Caki2 (cell line): ENCODE data around the gene LRRC63. TPM values are rescaled to one million over a fixed set of nuclear protein-coding genes. Genes with fewer than 3 reads are reported as not detected.

Source experiments
- DNase-seq: peaks from one replicate; pipeline ENCODE4 v3.0.0-alpha.2; 2015; ENCODE audit warnings: low read depth
- in situ Hi-C: cut with HindIII; loops from 2 replicates; pipeline ENCODE4 v1.10.0; 2016; ENCODE audit warnings: low sequenced_read_pairs, low pct_unique_long_range_greater_than_20kb, mixed read lengths
- total RNA-seq: library from RNA; depleted of rRNA; stranded (reverse); fragments of >200 nt; shearing (Covaris generic); gene quantifications from 2 replicates; pipeline ENCODE4 v1.2.3, GENCODE V29; 2014; ENCODE audit warnings: low replicate concordance

Gene LRRC63
- total RNA-seq, 1 experiment from 2014 or later: not detected

DNA sequence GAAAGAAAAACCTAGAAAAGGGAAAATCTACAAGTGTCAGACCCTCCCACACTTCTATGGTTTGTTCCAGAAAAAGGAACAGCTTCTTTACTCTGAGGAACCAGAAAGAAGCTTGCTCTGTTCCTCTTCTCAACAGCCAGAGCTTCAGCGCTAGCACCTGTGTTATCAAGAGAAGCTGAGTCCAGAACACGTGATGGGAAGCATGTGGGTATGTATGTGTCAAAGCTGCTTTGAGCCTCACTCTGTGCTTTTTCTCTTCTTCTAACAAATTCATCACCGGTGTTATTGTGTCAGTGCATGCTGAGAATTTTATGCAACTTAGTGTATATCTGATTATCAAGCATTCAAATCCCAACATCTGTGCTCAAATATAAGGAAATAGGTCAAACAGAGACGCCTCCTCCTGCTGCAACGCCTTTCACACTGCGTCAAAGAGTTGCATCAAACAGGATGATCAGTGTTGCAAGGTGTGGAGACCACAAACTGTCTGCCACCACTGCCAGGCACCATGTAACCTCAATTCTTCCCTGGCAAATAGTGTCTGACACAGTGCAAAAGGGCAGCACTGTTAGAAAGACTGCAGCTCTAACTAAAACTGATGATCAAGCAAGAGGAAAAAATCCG, 83.9 kb downstream of the LRRC63 start:
- in situ Hi-C loops: no loop called here
- no peak for DNase-seq

DNA sequence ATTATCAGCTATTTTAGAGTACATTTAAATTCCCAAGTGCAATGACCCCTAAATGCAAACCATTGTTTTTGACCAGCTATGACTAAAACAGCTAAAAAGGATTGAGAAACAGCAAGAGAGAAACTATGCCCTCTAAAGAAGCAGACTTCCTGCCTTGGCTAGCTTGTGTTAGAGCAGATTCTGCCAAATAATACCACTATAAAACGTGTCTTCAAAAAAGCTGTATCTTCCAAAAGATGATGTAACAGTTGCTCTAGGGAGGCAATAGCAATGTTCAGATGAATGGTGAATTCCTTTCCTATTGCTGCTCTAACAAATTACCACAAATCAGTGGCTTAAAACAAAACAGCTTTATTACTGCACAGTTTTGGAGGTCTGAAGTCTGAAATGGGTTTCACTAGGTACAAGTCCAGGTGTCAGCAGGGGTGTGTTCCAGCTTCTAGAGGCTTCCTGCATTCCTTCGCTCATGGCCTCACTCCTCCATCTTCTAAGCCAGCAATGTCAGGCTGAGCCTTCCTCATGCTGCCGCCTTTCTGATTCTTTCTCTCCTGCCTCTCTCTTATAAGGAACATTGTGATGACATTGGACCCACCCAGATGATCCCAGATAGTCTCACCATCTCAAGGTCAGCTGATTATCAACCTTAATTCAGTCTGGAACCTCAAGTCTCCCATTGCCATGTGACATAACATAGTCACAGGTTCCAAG, 84.5 kb downstream of the LRRC63 start:
- no peak for DNase-seq
- in situ Hi-C loops: no loop called here

DNA sequence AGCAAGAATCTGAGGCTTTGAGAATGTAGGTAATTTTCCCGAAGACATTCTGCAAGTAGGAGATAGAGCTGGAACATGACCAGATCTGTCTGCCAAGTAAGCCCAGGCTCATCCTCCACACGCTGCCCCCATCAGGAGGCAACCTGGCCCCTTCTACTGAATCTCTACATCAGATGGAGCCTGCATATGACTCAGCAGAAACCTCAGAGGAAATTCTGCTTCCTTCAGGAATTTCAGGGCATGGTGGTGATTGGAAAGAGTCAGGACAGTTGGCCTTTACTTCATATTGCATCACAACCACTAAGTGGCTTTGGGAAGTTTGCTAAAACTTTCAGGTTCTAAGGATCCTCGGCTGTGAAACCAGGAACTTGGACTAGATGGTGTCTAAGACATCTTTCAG, 85.2 kb downstream of the LRRC63 start:
- DNase-seq: peak; percentile 5
- in situ Hi-C loops: no loop called here

DNA sequence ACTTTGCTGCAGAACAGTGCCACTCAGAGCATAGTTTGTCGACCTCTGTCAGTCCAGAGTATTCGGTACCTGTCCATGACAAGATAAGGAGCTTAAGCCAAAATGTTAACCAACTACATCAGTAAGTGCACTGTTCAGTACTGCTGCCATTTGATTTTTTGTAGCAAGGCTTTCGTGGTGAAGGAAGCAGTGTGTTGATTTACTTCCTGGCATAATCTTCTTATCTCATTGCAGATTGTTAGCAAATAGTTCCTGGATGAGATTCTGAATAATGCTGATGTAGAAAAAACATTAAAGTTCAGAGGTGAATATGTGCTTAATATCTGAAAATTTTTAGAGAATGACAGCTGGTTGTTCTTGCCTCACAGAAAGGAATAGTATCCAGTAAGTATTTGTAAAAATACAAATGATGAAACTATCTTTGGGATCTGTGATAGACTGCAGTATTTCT, 85.7 kb downstream of the LRRC63 start:
- no peak for DNase-seq
- in situ Hi-C loops: no loop called here

DNA sequence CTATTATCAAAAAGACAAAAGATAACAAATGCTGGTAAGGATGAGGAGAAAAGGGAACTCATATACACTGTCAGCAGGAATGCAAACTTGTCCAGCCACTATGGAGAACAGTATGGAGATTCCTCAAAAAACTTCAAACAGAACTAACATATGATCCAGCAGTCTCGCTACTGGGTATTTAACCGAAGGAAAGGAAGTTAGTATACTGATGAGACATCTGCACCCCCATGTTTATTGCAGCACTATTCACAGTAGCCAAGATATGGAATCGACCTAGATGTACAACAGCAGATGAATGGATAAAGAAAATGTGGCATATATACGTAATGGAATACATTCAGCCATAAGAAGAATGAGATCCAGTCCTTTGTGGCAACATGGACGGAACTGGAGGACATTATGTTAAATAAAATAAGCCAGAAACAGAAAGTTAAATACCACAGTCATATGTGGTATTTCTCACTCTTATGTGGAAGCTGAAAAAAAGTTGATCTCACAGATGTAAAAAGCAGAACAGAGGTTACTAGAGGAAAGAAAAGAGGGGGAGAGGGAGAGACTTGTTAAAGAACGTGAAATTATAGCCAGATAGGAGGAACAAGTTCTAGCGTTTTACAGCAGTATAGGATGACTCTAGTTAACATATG, 92.1 kb downstream of the LRRC63 start:
- in situ Hi-C loops: no loop called here

DNA sequence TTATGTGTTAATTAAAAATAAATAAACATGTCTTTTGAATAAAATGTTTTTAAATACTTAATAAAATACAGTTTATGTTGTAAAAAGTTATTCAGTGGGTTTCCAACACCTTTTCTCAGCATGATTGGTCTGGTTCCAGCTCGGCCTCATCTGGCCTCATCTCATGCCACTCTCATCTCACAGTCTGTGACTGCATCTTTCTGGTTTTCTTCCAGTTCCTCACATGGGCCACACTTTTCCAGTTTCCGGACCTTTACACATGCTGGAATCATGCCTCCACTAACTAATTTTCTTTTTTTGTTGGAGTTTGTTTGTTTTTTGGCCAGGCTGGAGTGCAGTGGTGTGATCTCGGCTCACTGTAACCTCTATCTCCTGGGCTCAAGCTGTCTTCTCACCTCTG, 92.8 kb downstream of the LRRC63 start:
- in situ Hi-C loops: no loop called here
- DNase-seq: no peak

More for the DNA sequence above, 92.1 kb downstream of the LRRC63 start:
- no peak for DNase-seq

DNA sequence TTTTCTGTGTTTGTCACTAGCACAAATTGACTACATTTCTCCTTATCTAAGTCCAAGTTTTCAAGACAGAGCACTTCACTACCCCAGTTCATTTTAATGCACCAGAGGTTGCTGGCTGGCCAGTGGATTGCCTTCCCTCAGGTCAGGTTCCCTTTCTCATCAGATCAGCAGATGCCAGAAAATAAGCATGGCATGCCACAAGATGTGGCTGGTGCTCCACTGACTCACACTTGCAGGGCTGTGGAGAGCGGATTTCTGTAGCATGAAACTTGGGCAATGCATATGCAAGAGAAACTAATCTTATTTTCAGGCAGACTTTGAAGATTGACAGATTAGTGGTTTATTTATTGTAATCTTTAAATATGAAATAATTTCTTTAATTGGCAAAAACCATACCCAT, 95.8 kb downstream of the LRRC63 start:
- DNase-seq: no peak
- in situ Hi-C loops: no loop called here

DNA sequence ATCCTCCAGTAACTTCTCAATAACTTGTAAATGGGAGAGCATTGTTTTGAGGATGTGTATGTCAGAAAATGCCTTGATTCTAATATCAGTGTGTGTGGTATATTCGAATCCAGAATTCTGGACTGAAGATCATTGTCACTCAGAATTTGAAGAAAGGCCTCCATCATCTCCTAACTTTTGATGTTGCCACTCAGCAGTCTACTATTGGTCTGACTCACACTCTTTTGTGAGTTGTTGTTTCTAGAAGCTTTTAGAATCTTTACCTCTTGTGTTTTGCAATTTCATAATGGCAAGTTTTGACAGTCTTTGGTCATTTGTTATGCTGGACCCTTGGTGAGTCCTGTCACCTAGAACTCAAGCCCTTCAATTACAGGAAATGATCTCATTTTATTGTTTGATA, 98.3 kb downstream of the LRRC63 start:
- in situ Hi-C loops: no loop called here
- no peak for DNase-seq

DNA sequence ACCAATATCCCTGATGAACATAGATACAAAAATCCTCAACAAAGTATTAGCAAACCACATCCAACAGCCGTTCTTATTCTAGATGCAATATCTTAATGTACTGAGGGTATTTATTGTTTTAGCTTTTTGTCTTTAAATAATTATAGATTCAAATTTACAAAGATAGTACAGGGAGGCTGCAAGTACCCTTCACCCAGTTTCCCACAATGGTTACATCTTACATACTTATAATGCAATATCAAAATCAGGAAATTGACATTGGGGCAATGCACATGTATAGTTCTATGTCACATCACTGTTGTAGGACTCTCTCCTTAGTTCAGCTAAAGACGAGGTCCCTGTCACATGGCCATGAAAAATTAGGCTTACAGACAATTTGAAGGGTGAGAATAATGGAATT, 99.5 kb downstream of the LRRC63 start:
- in situ Hi-C loops: no loop called here
- DNase-seq: no peak

DNA sequence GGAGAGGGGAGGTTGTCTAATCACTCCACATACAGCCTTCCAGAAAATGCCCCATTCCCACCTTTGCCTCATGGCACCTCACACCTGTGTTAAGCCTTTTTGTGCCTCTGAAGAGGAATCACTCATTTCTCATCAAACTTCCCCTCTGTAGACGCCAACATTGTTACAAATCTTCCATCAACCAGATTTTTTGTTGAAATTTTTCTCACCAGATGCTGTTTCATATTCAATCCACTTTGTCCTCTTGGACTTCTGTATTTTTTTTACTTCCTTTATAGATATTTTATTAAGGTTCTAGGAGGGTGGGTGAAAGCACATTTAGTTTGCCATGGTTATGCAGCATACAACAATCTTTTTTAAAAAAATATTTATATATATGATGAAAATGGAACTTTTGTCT, 101.3 kb downstream of the LRRC63 start:
- in situ Hi-C loops: no loop called here
- no peak for DNase-seq

DNA sequence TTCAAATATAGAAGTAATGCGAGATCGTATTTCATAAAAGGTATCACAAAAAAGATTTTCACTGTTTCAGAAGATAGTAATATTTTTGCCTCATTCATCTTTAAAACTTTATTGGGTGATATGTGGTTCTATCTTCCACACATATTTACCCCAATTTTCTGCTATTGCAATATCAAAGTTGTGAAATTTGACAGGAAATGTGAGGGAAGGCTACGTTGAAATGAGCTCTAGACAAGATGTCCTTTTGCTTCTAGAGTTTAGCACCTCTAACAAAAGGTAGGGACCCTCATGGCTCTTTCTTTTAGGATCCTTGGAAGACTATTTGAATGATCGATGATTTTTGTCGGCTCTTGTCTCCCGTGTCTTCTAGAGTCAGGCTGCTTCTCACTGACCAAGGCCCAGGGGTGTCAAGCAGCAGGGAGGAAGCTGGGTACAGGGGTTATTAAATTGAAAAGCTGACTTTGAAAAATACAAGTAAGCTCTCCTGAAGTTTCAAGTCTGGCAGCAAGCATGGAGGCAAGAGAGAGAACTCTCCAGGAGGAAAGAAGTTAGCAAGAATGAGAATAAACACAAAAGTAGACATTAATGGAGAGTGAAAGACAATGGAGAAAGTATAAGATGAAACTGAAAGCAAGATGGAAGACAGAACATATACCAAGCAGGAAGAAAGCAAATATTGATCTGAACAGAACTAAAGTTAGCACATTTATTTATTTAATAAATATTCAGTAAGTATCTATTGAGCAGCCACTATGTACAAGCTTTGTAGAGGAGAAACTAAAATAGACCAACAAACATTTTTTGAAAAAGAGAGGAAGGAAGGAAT, 101.9 kb downstream of the LRRC63 start:
- in situ Hi-C loops: no loop called here
- no peak for DNase-seq

DNA sequence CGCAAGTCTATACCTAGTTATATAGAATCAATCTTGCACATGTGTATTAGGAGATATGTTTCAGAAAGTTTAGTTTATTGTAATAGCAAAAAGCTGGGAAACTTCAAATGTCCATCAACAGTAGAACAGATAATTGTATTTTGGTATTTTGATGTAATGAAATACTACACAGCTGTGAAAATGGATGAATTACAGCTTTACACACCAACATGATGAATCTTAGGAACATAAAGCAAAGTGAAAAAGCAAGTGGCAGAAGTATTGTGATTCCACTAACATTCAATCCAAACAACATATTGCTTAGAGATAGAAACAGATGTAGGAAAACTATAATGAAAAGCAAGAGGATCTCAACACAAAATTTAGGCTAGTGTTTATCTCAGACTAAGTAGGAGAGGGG, 102.9 kb downstream of the LRRC63 start:
- in situ Hi-C loops: no loop called here
- no peak for DNase-seq

DNA sequence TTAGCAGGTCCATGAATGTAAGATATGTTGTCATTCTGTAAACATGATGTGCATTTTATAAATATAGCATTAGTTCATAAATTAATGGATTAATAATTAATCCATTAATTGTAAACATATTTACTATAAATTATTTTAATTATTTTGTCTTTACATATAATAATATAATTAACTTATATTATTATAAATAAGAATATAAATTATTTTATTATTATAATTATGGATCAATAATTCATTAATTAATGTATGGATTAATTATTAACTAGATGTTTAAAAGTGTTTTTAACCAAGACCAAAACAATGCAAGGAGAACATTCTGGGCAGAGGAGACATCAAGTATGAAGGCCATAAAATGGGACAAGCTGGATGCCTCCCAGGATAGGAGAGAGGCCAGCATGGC, 103.3 kb downstream of the LRRC63 start:
- in situ Hi-C loops: no loop called here
- no peak for DNase-seq

DNA sequence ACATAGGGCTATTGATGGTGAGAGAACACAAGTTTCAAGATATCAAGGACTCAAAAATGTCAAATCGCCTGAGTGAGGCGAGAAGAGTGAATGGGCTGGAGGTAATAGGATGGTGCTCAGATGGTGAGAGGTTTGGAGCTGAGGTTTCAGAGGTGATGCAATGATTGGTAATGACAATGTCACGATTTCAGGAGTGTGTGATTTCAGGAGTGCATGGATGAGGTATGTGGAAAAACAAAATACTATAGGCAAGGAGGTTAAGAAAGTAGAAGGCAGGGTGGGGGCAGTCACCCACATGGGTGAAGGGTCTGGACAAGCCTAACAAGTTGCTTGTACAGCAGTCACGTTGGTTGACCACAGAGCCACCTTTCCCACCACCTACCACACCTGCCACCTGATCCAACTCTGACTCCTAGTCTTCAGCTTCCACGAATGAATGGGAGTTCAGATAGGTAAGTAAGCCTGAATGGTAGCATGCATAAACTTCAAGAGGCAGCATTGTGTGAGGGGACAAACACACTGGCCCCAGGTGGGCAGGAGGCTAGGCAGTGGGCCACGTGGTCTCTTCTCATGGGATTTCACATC, 103.9 kb downstream of the LRRC63 start:
- no peak for DNase-seq
- in situ Hi-C loops: no loop called here

DNA sequence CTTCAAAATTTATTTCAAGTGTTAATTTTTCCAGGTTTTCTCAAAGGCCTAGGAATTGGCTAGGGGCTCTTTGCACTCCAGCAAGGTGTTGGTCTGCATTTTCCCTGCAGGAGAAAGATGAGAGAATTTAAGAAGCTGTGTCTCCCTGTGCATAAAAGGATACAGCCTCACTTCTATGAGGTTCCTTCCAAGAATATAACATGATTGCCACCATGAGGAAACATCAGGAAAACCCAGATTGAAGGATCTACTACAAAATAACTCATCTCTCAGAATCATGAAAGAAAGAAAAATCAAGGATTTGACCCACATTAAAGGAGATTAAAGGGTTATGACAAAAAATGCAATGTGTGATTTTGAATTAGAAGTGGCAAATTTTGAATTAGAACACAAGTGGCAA, 105.4 kb downstream of the LRRC63 start:
- no peak for DNase-seq
- in situ Hi-C loops: no loop called here

DNA sequence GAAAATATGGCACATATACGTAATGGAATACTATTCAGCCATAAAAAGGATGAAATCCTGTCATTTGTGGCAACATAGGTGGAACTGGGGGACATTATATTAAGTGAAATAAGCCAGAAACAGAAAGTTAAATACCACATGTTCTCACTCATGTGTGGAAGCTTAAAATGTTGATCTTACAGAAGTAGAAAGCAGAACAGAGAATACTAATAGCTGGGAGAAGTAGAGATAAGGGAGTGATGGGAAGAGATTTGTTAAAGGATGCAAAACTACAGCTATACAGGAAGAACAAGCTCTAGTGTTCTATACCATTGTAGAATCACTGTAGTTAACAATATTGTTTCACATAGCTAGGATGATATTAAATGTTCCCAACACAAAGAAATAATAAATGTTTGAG, 107.3 kb downstream of the LRRC63 start:
- in situ Hi-C loops: no loop called here
- no peak for DNase-seq

DNA sequence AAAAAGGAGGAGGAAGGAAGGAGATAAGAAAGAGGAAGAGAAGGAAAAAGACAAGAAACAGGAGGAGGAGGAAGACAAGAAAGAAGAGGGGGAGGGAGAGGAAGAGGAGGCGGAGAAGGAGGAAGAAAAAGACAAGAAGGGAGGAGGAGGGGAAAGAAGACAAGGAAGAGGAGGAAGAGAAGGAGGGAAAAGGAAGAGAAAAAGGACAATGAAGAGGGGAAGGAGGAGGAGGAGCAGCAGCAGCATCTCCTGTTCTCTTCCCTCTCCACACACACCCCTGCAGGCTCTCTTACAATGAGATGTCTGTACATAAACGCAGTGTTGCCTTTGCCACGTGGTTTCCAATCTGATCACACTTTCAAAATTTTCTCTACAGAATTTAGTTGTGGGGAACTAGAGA, 108.7 kb downstream of the LRRC63 start:
- in situ Hi-C loops: no loop called here
- no peak for DNase-seq

DNA sequence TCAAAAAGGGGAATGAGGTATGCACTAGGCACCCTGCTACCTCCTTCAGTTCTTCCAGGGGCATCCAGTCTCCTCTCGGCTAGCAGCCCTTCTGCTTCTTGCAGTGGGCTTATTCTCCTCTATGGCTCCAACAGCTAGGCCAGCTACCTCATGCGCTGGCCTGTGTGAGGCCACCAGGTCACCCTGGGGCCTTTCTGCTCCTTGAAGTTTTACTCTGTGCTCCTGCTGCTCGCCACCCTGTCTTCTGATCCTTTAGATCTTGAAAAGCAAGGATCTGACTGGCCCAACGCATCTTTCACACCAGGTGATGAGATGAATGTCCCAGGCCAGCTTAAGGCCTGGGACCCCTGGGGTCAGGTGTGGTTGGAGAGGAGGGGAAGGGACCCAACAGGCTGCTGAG, 109.1 kb downstream of the LRRC63 start:
- no peak for DNase-seq
- in situ Hi-C loops: no loop called here
